ENCODE measurements around the gene PDE9A. TPM values are rescaled to one million over a fixed set of nuclear protein-coding genes. Genes with fewer than 3 reads are reported as not detected.

PDE9A gene
- total RNA-seq, 1 donor from 2014 or later = 31.4 TPM

DNA sequence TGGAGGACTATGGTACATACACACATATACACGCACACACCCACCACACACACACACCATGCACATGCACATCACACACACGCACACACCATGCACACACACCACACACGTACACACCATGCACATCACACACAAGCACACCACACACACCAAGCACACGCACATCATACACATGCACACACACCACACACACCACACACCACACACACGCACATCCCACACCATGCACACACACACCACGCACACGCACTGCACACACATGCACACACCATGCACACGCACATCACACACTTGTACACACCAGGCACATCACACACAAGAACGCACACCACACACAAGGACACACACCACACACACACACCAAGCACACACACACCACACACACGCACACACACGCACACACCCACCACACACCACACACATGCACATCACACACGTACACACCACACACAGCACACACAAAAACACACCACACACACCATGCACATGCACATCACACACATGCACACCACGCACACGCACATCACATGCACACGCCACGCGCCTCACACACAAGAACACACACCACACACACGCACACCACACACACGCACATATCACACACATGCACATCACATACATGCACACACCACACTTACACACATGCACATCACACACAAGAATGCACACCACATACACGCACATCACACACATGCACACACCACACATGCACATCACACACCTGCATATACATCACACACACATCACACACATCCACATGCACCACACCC lies 9.2 kb downstream of the PDE9A start:
- Mint-ChIP-seq H3K36me3 (ENCODE audit: low read depth) (peaks cover 5% of the 10 kb centered on the region), H3K4me1 (peaks cover 19% of the 10 kb centered on the region), H3K27me3 (ENCODE audit: low read depth) (no peaks in the 10 kb centered on the region), H3K9me3 (no peaks in the 10 kb centered on the region), H3K27ac (ENCODE audit: unreplicated experiment) (no peak overlapping the region), H3K4me3 (no peak overlapping the region)
- TF ChIP-seq, protein P1, sequence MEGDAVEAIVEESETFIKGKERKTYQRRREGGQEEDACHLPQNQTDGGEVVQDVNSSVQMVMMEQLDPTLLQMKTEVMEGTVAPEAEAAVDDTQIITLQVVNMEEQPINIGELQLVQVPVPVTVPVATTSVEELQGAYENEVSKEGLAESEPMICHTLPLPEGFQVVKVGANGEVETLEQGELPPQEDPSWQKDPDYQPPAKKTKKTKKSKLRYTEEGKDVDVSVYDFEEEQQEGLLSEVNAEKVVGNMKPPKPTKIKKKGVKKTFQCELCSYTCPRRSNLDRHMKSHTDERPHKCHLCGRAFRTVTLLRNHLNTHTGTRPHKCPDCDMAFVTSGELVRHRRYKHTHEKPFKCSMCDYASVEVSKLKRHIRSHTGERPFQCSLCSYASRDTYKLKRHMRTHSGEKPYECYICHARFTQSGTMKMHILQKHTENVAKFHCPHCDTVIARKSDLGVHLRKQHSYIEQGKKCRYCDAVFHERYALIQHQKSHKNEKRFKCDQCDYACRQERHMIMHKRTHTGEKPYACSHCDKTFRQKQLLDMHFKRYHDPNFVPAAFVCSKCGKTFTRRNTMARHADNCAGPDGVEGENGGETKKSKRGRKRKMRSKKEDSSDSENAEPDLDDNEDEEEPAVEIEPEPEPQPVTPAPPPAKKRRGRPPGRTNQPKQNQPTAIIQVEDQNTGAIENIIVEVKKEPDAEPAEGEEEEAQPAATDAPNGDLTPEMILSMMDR (conservative IDR thresholded peaks at IDR 0.05) = no peak
- no peak for DNase-seq (ENCODE audit: low read depth, low spot score)

DNA sequence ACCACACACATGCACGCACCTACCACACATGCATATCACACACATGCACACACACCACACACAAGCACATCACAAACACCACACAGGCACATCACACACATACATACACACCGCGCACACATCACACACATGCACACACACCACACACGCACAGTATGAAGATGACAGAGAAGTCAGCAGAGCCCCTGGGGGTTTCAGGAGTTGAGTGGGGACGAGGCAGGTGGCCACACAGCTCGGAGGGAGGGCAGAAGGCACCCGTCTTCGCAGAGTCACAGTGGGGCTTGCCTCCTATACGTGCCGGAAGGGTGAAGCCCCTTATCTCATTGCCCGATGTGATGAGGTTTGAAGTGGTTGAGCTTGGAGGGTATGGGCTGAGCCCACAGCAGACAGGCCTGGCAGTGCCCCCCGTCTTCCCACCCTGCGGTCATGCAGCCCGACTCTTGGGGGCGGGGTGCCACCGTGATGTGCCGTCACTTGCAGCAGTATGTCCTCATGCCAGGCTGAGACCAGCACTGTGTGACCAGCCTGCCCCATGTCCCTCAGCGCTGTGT lies 9.9 kb downstream of the PDE9A start:
- DNase-seq (ENCODE audit: low read depth, low spot score) = no peak
- Mint-ChIP-seq H3K27ac (ENCODE audit: unreplicated experiment) (no peak overlapping the region), H3K4me1 (peaks cover 24% of the 10 kb centered on the region), H3K27me3 (ENCODE audit: low read depth) (no peaks in the 10 kb centered on the region), H3K36me3 (ENCODE audit: low read depth) (peaks cover 5% of the 10 kb centered on the region), H3K4me3 (no peak overlapping the region), H3K9me3 (no peaks in the 10 kb centered on the region)
- TF ChIP-seq, protein P1 (conservative IDR thresholded peaks at IDR 0.05) = no peak

DNA sequence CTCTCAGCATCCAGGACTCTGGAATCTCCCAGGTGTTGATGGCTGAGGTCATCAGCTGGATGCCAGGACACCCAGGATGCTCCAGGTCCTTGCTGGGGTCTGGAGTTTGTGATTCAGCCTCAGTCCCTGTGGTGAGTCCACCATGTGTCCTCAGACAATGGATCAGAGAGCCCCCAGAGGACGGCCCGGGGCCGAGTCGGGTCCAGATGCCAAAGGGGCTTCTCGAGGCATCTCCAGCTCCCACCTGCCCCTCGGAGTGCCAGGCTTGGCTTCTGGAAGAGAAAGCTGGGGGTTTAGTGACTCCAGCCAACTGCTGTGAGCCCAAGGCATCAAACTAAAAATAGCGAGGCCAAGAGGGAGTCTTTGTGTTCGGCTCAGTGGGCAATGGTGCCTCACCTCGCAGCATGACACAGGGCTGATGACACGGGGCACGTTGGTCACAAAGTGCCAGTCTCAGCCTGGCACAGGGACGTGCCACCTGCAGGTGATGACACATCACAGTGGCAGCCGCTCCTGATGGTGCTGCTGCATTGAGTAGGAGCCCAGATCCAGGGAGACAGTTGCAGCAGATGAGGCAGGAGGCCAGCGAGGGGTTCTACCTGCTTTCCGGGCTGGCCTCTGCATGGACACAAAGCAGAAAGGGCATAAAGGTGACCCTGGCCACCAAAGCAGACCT lies 10.6 kb downstream of the PDE9A start:
- no peak for DNase-seq (ENCODE audit: low read depth, low spot score)
- Mint-ChIP-seq H3K36me3 (ENCODE audit: low read depth) (peaks cover 5% of the 10 kb centered on the region), H3K27ac (ENCODE audit: unreplicated experiment) (no peak overlapping the region), H3K9me3 (no peaks in the 10 kb centered on the region), H3K4me1 (peaks cover 27% of the 10 kb centered on the region), H3K4me3 (no peak overlapping the region), H3K27me3 (ENCODE audit: low read depth) (no peaks in the 10 kb centered on the region)
- TF ChIP-seq, protein P1 (conservative IDR thresholded peaks at IDR 0.05) = no peak

DNA sequence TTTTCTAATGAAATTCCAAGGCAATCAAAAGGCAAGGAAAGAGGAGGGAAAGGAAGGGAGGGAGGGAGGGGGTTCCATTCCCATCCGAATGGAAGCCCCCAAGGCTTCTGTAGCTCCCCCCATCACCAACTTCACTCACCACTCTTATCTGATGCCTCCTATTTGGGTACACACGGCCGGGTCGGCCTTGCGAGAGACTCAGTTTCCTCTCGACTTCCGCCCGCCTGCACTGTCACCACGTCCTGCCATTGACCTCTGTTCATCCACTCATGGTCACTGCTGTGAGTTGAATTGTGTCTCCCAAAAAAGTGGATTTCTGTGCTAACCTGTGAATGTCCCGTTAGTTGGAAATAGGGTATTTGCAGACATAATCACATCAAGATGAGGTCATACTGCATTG lies 11.2 kb downstream of the PDE9A start:
- H3K9me3 Mint-ChIP-seq = no peaks in the 10 kb centered on the region
- H3K36me3 Mint-ChIP-seq (ENCODE audit: low read depth) = peaks cover 5% of the 10 kb centered on the region
- DNase-seq (ENCODE audit: low read depth, low spot score) = no peak
- H3K4me3 Mint-ChIP-seq = no peak overlapping the region
- H3K27me3 Mint-ChIP-seq (ENCODE audit: low read depth) = no peaks in the 10 kb centered on the region
- peak overlapping the region; percentile 14 for H3K27ac Mint-ChIP-seq (ENCODE audit: unreplicated experiment)
- TF ChIP-seq, protein P1 (conservative IDR thresholded peaks at IDR 0.05) = no peak
- peaks cover 32% of the 10 kb centered on the region for H3K4me1 Mint-ChIP-seq

DNA sequence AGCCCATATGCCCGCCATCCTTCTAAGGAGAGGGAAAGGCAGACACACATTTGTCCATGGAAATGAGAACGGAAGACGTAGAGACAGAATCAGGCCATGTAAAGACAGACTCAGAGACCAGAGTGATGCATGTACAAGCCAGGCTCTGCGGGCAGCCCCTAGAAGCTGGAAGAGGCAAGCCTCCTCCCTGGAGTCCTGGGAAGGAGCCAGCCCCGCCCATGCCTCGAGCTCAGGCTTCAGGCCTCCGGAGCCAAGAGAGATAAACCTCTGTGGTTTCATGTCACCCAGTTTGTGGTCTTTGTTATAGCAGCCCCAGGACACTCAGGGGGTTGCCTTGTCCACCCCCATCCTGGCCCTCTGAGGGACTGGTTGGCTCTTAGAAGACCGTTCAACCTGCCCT lies 11.6 kb downstream of the PDE9A start:
- peak overlapping the region; percentile 14 for H3K27ac Mint-ChIP-seq (ENCODE audit: unreplicated experiment)
- H3K27me3 Mint-ChIP-seq (ENCODE audit: low read depth) = no peaks in the 10 kb centered on the region
- H3K4me1 Mint-ChIP-seq = peaks cover 32% of the 10 kb centered on the region
- no peak for DNase-seq (ENCODE audit: low read depth, low spot score)
- peaks cover 5% of the 10 kb centered on the region for H3K36me3 Mint-ChIP-seq (ENCODE audit: low read depth)
- no peak overlapping the region for H3K4me3 Mint-ChIP-seq
- TF ChIP-seq, protein P1 (conservative IDR thresholded peaks at IDR 0.05) = no peak
- no peaks in the 10 kb centered on the region for H3K9me3 Mint-ChIP-seq

Data from neural crest cell (in vitro differentiated cells).